Testis (tissue), 2 donors: Measurements from ENCODE around the gene TAS2R40.

Experiments
- CTCF ChIP-seq, 3 experiments: fragments of 450-650 bp in 2 of 3; fragments of 200-600 bp in 1 of 3; sonication (generic) in 1 of 3; IDR thresholded peaks; one replicate each; pipeline ENCODE4 v1.5.1; 2016 to 2019; ENCODE audit warnings: antibody characterized with exemption in 3 of 3, mild to moderate bottlenecking in 2 of 3, moderate library complexity in 1 of 3
- POLR2A ChIP-seq: fragments of 450-650 bp; IDR thresholded peaks from one replicate; pipeline ENCODE4 v1.6.1; 2017; ENCODE audit warnings: antibody characterized with exemption, mild to moderate bottlenecking, moderate library complexity

DNA sequence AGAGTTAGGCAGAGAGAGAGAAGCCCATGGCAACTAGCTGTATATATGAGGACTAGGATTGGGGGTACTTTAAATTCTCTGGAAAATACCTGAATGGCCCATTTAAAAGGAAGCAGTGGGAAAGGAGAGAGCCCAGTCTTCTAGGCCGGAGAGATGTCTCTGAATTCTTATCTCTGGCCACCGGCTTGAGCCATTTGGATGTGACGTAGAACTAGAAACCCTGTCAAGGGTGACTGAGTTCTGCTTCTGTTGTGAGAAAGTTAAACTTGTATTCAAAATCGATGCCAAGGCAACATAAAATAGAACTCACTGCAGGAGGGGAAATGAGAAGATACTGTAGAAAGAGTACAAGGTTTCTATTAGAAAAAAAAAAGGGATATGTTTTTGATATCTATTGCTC is 35.1 kb downstream of the TAS2R40 start:
- TF ChIP-seq CTCF (IDR thresholded peaks at IDR 0.05) (no peak), POLR2A (no peak)
